ENCODE measurements around the gene MAX.

MAX gene

GRCh38 chr14:65052832-65053231 is 49.5 kb downstream of the MAX start:
- Histone ChIP-seq H3K4me1 (ENCODE audit: control insufficient read depth, insufficient read depth, low read length) (no peaks in the 10 kb centered on the region), H3K9me3 (ENCODE audit: control insufficient read depth in 2 of 2, low read length in 2 of 2) (no peaks in the 10 kb centered on the region), H3K27me3 (ENCODE audit: control insufficient read depth in 1 of 2, insufficient read depth in 2 of 2, low read length in 2 of 2) (no peaks in the 10 kb centered on the region), H3K4me3 (ENCODE audit: low read length in 2 of 2) (no peak overlapping the region), H3K27ac (ENCODE audit: low read length) (no peak overlapping the region), H3K36me3 (ENCODE audit: control insufficient read depth in 2 of 2, insufficient read depth in 2 of 2, low read length in 2 of 2) (peaks cover 2 to 23% of the 10 kb centered on the region in 2 donors), H3K9ac (ENCODE audit: low read length in 2 of 2) (no peak overlapping the region)

DNA sequence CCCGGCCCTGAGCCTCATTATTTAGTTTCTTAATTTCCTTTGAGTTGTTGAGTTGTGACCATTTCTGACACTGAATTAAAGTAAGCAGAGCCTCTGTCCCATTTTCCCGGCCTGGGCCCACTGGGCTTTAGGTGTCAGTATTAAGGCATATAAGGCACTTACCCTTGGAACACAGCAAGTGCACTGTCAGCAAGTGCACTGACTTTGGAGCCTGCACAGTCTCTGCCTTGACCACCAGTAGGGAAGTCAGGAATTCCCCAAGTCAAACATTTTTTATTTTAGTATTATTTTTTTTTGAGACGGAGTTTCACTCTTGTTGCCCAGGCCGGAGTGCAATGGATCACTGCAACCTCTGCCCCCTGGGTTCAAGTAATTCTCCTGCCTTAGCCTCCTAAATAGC is 56.6 kb downstream of the MAX start:
- Histone ChIP-seq H3K36me3 (ENCODE audit: control insufficient read depth in 2 of 2, insufficient read depth in 2 of 2, low read length in 2 of 2) (peaks cover 22 to 25% of the 10 kb centered on the region in 2 donors), H3K9me3 (ENCODE audit: control insufficient read depth in 2 of 2, low read length in 2 of 2) (no peaks in the 10 kb centered on the region), H3K27ac (ENCODE audit: low read length) (no peak overlapping the region), H3K4me3 (ENCODE audit: low read length in 2 of 2) (no peak overlapping the region), H3K4me1 (ENCODE audit: control insufficient read depth, insufficient read depth, low read length) (no peaks in the 10 kb centered on the region), H3K27me3 (ENCODE audit: control insufficient read depth in 1 of 2, insufficient read depth in 2 of 2, low read length in 2 of 2) (no peaks in the 10 kb centered on the region), H3K9ac (ENCODE audit: low read length in 2 of 2) (no peak overlapping the region)

DNA sequence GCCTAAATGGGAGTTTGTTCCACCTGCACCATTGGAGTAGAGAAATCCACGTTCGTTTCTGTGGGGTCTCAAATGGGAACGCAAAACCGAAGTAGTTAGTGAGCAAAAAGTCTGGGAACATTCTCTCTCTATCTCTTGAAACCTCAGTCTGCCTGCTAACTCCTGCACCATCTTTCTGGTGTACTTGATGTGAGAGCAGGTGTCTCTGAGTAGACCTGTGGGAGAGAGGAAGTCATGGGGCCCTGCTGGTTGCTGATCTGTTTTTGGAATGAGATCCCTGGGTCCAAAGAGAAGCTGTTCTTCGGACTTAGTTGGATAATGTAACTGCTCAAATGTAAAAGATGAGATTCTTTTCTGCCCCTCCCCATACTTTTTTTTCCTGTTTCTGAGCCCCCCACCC is 57.3 kb downstream of the MAX start:
- Histone ChIP-seq H3K36me3 (ENCODE audit: control insufficient read depth in 2 of 2, insufficient read depth in 2 of 2, low read length in 2 of 2) (peaks cover 24 to 26% of the 10 kb centered on the region in 2 donors), H3K9ac (ENCODE audit: low read length in 2 of 2) (no peak overlapping the region)

GRCh38 chr14:65044596-65044959 is 57.7 kb downstream of the MAX start:
- no peak overlapping the region for H3K27ac ChIP-seq (ENCODE audit: low read length)
- no peaks in the 10 kb centered on the region for H3K27me3 ChIP-seq (ENCODE audit: control insufficient read depth in 1 of 2, insufficient read depth in 2 of 2, low read length in 2 of 2)

More for the DNA sequence above, 57.3 kb downstream of the MAX start:
- Histone ChIP-seq H3K27me3 (ENCODE audit: control insufficient read depth in 1 of 2, insufficient read depth in 2 of 2, low read length in 2 of 2) (no peaks in the 10 kb centered on the region), H3K4me3 (ENCODE audit: low read length in 2 of 2) (no peak overlapping the region), H3K4me1 (ENCODE audit: control insufficient read depth, insufficient read depth, low read length) (no peaks in the 10 kb centered on the region), H3K9me3 (ENCODE audit: control insufficient read depth in 2 of 2, low read length in 2 of 2) (no peaks in the 10 kb centered on the region), H3K27ac (ENCODE audit: low read length) (no peak overlapping the region)

GRCh38 chr14:65043893-65044595 is 58.3 kb downstream of the MAX start:
- no peak overlapping the region for H3K9ac ChIP-seq (ENCODE audit: low read length in 2 of 2)
- H3K4me1 ChIP-seq (ENCODE audit: control insufficient read depth, insufficient read depth, low read length), result no peaks in the 10 kb centered on the region
- peaks cover 24 to 28% of the 10 kb centered on the region in 2 donors for H3K36me3 ChIP-seq (ENCODE audit: control insufficient read depth in 2 of 2, insufficient read depth in 2 of 2, low read length in 2 of 2)
- H3K27ac ChIP-seq (ENCODE audit: low read length), result no peak overlapping the region
- H3K4me3 ChIP-seq (ENCODE audit: low read length in 2 of 2), result no peak overlapping the region
- no peaks in the 10 kb centered on the region for H3K27me3 ChIP-seq (ENCODE audit: control insufficient read depth in 1 of 2, insufficient read depth in 2 of 2, low read length in 2 of 2)
- H3K9me3 ChIP-seq (ENCODE audit: control insufficient read depth in 2 of 2, low read length in 2 of 2), result no peaks in the 10 kb centered on the region

More at GRCh38 chr14:65044596-65044959, 57.7 kb downstream of the MAX start:
- H3K9ac ChIP-seq (ENCODE audit: low read length in 2 of 2), result no peak overlapping the region
- H3K4me3 ChIP-seq (ENCODE audit: low read length in 2 of 2), result no peak overlapping the region
- no peaks in the 10 kb centered on the region for H3K9me3 ChIP-seq (ENCODE audit: control insufficient read depth in 2 of 2, low read length in 2 of 2)
- no peaks in the 10 kb centered on the region for H3K4me1 ChIP-seq (ENCODE audit: control insufficient read depth, insufficient read depth, low read length)
- peaks cover 24 to 28% of the 10 kb centered on the region in 2 donors for H3K36me3 ChIP-seq (ENCODE audit: control insufficient read depth in 2 of 2, insufficient read depth in 2 of 2, low read length in 2 of 2)

DNA sequence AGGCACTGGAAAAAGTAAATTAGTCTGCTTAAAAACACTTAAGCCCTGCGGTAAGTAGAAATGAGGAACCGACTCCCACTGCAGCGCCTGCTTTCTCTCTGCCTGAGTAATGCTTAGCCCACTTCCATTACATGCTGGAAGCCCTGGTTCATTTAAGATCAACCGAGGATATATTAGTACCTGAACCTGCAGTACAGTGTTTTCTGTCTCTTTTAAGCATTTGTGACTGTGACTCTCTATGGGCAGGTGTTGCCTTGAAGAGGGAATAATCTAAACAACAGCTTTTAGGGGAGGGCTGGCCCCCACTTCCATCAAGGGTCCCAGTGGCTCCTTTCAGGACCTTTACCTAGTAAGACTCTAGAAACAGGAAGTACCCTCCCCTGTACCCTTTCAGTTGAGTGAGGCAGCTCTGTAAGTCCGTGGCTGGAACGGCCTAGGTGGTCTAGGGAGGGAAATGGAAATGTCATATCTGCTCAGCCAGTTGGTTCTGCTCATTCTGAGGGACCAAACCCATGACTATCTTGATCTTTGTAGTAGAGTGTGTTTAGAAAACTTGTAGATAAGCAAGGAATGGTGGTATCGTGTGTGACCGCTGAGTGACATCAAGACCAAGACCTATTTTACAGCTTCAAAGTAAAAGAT is 59.5 kb downstream of the MAX start:
- H3K27ac ChIP-seq (ENCODE audit: low read length), result no peak overlapping the region
- H3K4me1 ChIP-seq (ENCODE audit: control insufficient read depth, insufficient read depth, low read length), result no peaks in the 10 kb centered on the region
- no peaks in the 10 kb centered on the region for H3K27me3 ChIP-seq (ENCODE audit: control insufficient read depth in 1 of 2, insufficient read depth in 2 of 2, low read length in 2 of 2)
- H3K9me3 ChIP-seq (ENCODE audit: control insufficient read depth in 2 of 2, low read length in 2 of 2), result no peaks in the 10 kb centered on the region
- H3K9ac ChIP-seq (ENCODE audit: low read length in 2 of 2), result no peak overlapping the region
- H3K4me3 ChIP-seq (ENCODE audit: low read length in 2 of 2), result no peak overlapping the region
- peaks cover 22 to 26% of the 10 kb centered on the region in 2 donors for H3K36me3 ChIP-seq (ENCODE audit: control insufficient read depth in 2 of 2, insufficient read depth in 2 of 2, low read length in 2 of 2)

DNA sequence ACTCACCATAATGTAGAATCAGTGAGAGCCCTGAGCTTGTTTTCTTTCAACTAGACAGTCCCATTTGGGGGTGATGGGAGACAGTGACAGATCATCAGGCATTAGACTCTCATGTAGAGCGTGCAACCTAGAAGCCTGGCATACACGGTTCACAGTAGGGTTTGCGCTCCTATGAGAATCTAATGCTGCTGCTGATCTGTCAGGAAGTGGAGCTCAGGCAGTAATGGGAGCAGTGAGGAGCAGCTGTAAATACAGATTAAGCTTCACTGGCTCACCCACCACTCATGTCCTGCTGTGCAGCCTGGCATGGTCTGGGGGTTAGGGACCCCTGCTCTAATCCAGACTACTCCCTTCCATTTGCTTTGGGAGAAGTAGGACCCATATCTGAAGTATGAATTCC is 60.0 kb downstream of the MAX start:
- no peaks in the 10 kb centered on the region for H3K27me3 ChIP-seq (ENCODE audit: control insufficient read depth in 1 of 2, insufficient read depth in 2 of 2, low read length in 2 of 2)
- H3K9ac ChIP-seq (ENCODE audit: low read length in 2 of 2), result no peak overlapping the region
- H3K27ac ChIP-seq (ENCODE audit: low read length), result no peak overlapping the region
- no peaks in the 10 kb centered on the region for H3K9me3 ChIP-seq (ENCODE audit: control insufficient read depth in 2 of 2, low read length in 2 of 2)
- no peaks in the 10 kb centered on the region for H3K4me1 ChIP-seq (ENCODE audit: control insufficient read depth, insufficient read depth, low read length)
- no peak overlapping the region for H3K4me3 ChIP-seq (ENCODE audit: low read length in 2 of 2)
- peaks cover 22 to 26% of the 10 kb centered on the region in 2 donors for H3K36me3 ChIP-seq (ENCODE audit: control insufficient read depth in 2 of 2, insufficient read depth in 2 of 2, low read length in 2 of 2)

DNA sequence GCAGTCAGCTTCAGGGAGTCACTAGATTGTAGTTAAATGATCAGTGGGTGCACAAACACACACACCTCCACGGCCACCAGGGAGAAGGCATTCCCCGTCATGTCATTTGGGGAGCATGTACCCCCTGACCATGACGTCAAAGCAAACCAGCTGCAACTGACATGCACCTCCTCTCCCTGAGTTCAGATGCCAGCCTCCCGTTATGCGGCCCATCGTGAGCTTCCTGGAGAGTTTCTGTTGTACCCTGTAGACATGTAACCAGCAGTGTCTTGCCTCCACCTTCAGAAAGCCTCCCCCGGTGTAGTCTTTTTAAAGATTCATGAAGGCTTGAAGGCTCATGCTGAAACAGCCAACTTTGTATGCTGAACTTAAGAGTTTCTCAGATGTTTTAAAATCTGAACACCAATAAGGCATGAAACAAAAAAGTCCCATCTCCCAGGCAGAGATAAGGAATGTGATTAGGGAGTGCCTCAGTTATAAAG is 60.8 kb downstream of the MAX start:
- H3K4me3 ChIP-seq (ENCODE audit: low read length in 2 of 2), result no peak overlapping the region
- no peaks in the 10 kb centered on the region for H3K9me3 ChIP-seq (ENCODE audit: control insufficient read depth in 2 of 2, low read length in 2 of 2)
- H3K27ac ChIP-seq (ENCODE audit: low read length), result no peak overlapping the region
- no peak overlapping the region for H3K9ac ChIP-seq (ENCODE audit: low read length in 2 of 2)
- H3K36me3 ChIP-seq (ENCODE audit: control insufficient read depth in 2 of 2, insufficient read depth in 2 of 2, low read length in 2 of 2), result peaks cover 21 to 26% of the 10 kb centered on the region in 2 donors
- no peaks in the 10 kb centered on the region for H3K27me3 ChIP-seq (ENCODE audit: control insufficient read depth in 1 of 2, insufficient read depth in 2 of 2, low read length in 2 of 2)
- no peaks in the 10 kb centered on the region for H3K4me1 ChIP-seq (ENCODE audit: control insufficient read depth, insufficient read depth, low read length)

DNA sequence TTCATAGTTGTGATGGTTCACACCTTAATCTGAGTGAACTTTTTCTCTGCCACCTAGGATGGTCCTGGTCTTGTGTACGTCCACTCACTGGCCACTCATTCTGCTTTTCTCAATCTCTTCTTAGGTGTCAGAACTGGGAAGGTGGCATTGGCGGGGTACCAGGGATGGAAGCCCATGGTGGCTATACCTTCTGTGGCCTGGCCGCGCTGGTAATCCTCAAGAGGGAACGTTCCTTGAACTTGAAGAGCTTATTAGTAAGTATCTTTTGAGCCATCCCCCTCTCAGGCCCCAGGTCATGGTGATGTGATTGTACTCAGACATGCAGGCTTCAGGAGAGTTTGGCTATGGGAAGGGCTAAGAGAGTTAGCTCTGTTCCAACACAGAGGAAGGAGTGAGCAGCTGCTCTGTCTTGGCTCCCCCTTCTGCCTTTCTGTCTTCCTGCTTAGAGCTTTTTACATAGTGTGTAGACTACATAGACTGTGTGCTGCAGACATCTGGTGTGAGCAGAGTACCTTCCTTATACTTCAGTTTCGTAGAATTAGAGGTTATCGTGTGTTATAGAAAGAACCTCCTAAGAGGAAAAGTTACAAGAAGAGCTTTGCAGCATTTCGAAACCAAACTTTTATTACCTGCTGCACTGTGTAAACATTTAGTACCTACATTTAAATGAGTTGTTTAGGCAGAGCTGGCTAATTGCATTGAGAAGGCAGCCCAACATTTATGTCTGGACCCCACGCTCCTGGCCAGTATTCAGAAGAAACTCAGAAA is 61.5 kb downstream of the MAX start:
- no peak overlapping the region for H3K4me3 ChIP-seq (ENCODE audit: low read length in 2 of 2)
- H3K4me1 ChIP-seq (ENCODE audit: control insufficient read depth, insufficient read depth, low read length), result no peaks in the 10 kb centered on the region
- H3K27me3 ChIP-seq (ENCODE audit: control insufficient read depth in 1 of 2, insufficient read depth in 2 of 2, low read length in 2 of 2), result no peaks in the 10 kb centered on the region
- no peaks in the 10 kb centered on the region for H3K9me3 ChIP-seq (ENCODE audit: control insufficient read depth in 2 of 2, low read length in 2 of 2)
- no peak overlapping the region for H3K9ac ChIP-seq (ENCODE audit: low read length in 2 of 2)
- H3K36me3 ChIP-seq (ENCODE audit: control insufficient read depth in 2 of 2, insufficient read depth in 2 of 2, low read length in 2 of 2), result peaks cover 18 to 23% of the 10 kb centered on the region in 2 donors
- H3K27ac ChIP-seq (ENCODE audit: low read length), result no peak overlapping the region

DNA sequence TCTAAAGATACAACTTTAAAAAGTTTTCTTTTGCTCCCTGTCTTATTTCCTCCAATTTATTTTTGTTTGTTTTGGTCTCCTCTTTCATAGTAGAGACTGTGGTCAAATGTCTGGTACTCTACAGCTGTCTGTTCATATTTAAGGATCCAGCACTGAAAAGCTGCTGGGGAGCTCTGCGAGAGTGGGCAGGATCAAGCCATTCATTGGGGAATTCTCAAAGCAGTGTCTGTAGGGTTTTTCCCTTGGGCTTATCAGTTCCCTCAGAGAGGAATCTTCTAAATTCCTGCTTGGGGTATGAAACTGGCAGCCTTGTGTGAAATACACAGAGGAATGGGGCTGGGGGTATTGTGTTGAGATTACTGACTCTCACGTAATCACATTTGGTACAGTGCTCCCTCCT is 63.4 kb downstream of the MAX start:
- H3K9ac ChIP-seq (ENCODE audit: low read length in 2 of 2), result no peak overlapping the region
- no peaks in the 10 kb centered on the region for H3K27me3 ChIP-seq (ENCODE audit: control insufficient read depth in 1 of 2, insufficient read depth in 2 of 2, low read length in 2 of 2)
- no peaks in the 10 kb centered on the region for H3K9me3 ChIP-seq (ENCODE audit: control insufficient read depth in 2 of 2, low read length in 2 of 2)
- no peak overlapping the region for H3K27ac ChIP-seq (ENCODE audit: low read length)
- no peak overlapping the region for H3K4me3 ChIP-seq (ENCODE audit: low read length in 2 of 2)
- H3K36me3 ChIP-seq (ENCODE audit: control insufficient read depth in 2 of 2, insufficient read depth in 2 of 2, low read length in 2 of 2), result peaks cover 11 to 19% of the 10 kb centered on the region in 2 donors
- peaks cover 10% of the 10 kb centered on the region for H3K4me1 ChIP-seq (ENCODE audit: control insufficient read depth, insufficient read depth, low read length)
